GM11168 (cell line): ENCODE data around the gene PTPRK.

Source experiments
- in situ Hi-C: fragments of 300-500 bp; cut with MboI; formaldehyde crosslinking; loops from one replicate; pipeline ENCODE4 v1.12.0; 2022; ENCODE audit warnings: low sequenced_read_pairs; ENCODE audit not compliant: unreplicated experiment

PTPRK gene

GRCh38 chr6:128233531-128233930, 286.9 kb downstream of the PTPRK start:
- in situ Hi-C loops, result no loop called here

DNA sequence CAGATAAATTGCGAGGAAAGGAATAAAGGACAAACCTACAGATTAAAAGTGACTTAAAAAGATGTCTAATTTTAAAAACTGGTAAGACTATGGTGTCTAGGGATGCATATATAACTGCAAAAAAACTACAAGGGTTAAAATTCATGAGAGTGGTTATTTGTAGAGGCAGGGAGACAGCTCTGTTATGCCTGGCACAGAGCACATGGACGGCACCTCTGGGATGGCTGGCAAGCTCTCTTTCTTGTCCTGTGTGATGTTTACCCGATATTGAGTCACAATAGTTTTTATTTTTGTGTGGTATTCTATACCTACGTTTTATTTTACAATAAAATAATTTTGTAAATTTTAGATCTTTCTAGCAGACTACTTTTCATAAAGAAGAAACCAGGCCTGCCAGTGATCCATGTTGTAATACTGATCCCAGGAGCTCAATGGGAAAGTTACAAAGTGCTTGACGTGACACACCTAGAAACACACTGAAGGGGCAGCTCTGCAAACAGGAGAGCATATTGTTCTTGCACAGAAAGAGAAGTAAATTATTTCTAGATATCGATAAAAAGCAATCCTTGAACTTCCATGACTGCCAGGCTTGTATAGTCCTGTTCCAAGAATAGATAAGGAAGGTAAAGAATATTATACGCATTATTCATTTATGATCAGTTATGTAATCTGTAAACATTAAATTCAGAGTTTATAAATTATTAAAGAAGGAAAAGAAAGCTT, 290.0 kb downstream of the PTPRK start:
- in situ Hi-C loops, result no loop called here

GRCh38 chr6:128225612-128226011, 294.8 kb downstream of the PTPRK start:
- in situ Hi-C loops, result no loop called here

DNA sequence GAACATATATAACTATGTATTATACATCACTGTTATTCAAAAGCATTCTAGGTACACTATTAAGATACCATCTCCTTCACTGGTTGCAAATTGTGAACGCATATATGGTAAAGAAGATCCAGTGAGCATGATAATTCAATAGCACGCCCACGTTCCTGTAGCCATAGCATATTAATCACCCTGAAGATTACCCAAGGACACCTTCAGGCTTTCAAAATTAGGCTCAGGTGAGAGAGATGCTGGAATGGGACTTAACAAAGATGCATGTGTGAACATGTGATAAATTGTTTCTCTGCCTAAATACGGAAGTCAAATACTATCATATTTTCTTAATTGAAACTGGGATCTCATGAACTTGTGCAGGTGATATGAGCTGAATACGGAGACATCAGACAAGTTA, 303.5 kb downstream of the PTPRK start:
- in situ Hi-C loops, result no loop called here

DNA sequence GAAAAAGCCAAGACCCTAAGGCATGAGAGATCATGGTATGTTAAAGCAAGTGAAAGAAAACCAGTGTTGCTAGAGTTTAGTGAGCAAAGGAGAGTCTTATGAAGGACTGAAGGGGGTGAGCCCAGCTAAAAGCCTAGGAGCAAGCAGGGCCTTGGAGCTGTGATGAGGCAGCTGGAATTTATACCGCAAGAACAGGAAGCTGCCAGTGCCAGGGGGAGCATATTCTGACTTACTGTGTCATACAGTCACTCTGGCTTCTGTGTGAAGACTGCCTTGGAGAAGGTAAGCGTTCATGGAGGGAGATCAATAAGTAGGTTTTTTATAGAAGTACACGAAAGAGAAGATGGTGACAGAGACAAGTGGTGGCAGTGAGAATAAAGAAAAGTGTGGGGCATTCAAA, 310.6 kb downstream of the PTPRK start:
- in situ Hi-C loops, result no loop called here

GRCh38 chr6:128208851-128209580, 311.4 kb downstream of the PTPRK start:
- in situ Hi-C loops, result no loop called here

GRCh38 chr6:128208078-128208477, 312.3 kb downstream of the PTPRK start:
- in situ Hi-C loops, result no loop called here

GRCh38 chr6:128206610-128207426, 313.6 kb downstream of the PTPRK start:
- in situ Hi-C loops, result no loop called here

DNA sequence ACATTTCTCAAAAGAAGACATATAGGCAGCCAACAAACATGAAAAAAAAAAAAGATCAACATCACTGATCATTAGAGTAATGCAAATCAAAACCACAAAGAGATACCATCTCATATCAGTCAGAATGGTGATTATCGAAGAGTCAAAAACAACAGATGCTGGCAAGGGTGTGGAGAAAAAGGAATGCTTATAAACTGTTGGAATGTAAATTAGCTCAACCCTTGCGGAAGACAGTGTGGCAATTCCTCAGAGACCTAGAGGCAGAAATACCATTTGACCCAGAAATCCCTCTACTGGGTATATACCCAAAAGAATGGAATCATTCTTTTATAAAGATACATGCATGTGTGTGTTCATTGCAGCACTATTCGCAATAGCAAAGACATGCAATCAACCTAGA, 315.8 kb downstream of the PTPRK start:
- in situ Hi-C loops, result no loop called here

DNA sequence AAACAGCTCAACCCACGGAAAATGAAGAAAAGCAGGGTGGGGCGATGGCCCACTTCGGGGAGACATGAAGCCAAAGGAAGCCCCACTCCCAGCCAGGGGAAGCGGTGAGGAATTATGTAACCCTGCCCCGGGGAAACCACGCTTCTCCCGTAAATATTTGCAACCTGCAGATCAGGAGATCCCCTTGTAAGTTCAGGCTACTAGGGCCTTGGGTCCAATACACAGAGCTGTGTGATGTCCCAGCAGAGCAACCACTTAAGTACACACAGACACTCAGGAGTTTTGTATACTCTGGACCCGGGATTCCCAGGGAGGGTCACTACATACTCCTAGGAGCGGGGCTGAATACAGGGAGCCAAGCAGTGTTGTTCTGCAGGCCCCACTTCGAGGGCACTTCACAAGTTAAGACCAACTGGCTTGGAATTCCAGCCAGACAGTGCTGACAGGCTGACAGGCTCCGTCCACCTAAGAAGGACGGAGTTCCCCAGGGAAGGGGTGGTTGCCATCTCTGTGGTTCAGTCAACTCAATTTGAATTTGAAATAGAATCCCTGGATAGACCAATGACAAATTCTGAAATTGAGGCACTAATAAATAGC, 318.1 kb downstream of the PTPRK start:
- in situ Hi-C loops, result no loop called here

DNA sequence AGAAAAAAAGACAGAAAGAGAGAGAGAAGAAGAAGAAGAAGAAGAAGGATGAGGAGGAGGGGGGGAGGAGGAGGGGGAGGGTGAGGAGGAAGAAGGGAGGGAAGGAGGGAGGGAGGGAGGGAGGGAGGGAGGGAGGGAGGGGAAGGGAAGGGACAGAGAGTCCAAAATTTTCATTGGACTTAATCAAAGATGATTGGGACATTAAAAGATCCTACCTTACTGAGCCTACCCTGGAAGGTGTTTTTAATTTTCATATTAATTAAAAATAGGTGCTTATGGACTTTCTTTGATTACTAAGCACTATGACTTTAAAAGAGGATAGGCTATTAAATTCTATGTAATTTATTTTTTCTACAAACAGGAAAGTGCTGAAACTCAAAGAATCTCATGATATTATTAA, 319.6 kb downstream of the PTPRK start:
- in situ Hi-C loops, result no loop called here

DNA sequence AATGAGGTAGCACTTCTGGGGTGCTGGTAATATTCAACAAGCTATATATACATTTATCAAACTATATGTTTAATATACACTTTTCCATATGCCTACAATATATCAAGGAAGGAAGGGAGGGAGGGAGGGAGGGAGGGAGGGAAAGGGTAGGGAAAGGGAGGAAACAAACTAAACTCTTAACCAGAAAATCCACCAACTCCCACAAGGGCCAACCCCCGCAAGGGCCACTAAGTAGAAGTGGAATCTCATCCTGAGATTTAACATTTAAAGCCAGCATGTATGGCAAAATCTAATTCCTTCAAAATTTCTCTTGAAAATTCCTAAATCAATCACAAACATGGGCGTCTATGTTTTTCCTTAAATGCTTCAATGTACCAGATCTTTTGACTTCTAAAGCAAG, 320.9 kb downstream of the PTPRK start:
- in situ Hi-C loops, result no loop called here

GRCh38 chr6:128192972-128193371, 327.4 kb downstream of the PTPRK start:
- in situ Hi-C loops, result no loop called here

DNA sequence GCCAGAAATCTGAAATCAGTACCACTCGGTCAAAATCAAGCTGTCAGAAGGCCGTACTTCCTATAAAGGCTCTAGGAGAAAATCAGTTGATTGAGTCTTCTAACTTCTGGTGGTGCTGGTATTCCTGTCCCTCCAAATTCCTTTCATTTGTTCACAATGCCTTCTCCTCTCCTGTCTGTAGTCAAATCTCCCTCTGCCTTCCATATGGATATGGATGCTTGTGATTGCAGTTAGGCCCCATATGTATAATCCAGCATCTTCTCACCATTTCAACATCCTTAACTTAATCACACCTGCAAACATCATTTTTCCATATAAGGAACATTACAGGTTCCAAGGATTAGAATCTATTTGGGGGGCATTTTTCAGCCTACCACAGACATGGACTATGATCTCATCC, 331.7 kb downstream of the PTPRK start:
- in situ Hi-C loops, result no loop called here

DNA sequence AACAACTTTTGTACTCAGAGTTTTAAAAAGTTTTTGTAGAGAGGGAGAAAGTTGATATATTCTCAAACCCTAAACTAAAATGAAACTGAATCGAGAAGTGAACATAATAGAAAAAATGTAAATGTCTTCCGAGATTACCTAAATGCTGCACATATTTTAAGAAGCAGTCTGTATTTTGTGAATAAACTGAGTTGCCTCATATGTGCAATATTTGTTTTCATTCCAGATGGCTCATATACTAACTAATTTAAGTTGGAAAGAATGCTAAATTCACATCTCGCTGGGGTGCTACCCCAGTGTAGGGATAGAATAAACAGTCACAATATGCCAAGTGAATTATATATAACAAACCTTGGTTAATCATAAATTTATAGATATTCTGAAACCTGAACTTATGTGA, 333.7 kb downstream of the PTPRK start:
- in situ Hi-C loops, result no loop called here

GRCh38 chr6:128179876-128180438, 340.4 kb downstream of the PTPRK start:
- in situ Hi-C loops, result no loop called here

- in situ Hi-C loops, result no loop called here
Observed at GRCh38 chr6:128174724-128175123, 345.7 kb downstream of the PTPRK start.

DNA sequence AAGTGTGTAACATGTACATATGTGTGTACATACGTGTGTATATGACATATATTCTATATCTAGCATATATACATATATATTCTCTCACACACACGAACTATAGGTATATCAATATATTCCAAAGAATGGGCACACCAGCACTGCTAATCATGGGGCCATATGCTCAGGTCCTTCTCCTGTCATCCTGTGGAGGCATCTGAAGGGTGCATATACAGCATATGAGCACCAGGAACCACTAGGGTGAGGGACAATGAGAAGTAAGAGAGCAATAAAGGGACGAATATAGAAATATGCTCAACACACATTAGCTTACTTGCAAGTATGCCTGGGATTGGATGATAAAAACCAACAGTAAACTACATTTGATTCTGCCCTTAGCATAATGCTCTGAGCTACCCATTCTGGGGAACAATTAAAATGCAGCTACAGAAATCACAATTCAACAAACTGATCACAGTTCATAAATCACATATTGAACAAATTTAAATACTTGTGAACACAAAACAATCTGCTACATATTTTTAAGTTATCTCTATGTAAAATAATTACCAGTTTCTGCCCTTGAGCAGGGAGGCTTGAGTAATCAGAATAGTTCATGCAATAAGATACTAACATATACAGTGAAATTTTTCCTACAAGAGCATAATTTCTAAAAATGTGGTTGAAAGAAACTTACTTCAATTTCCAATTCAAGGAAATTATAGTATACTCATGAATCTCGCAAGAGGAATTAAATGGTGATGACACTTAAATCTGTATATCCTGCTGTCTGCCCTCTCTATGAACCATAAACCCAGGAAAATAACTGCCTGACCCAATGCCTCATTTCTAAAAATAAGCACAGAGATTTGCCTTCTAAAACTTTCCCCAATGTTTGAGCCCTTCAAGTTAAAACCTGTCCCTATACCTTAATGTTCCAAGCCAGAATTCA, 347.4 kb downstream of the PTPRK start:
- in situ Hi-C loops, result no loop called here

GRCh38 chr6:128172081-128172480, 348.3 kb downstream of the PTPRK start:
- in situ Hi-C loops, result no loop called here
